ENCODE data around the gene ADGRL1. TPM values are rescaled to one million over a fixed set of nuclear protein-coding genes. Genes with fewer than 3 reads are reported as not detected.

The ADGRL1 gene
- polyA plus RNA-seq, 2 donors, result 4.7 to 11.1 TPM

- peaks cover 3 to 16% of the 10 kb centered on the region in 2 donors for H3K4me1 ChIP-seq (ENCODE audit: control insufficient read depth in 2 of 2, insufficient read depth in 2 of 2, low read length in 1 of 2)
- H3K27me3 ChIP-seq (ENCODE audit: control insufficient read depth in 1 of 2, insufficient read depth in 2 of 2, low read length in 2 of 2), result no peaks in the 10 kb centered on the region
- H3K36me3 ChIP-seq (ENCODE audit: control insufficient read depth in 2 of 2, insufficient read depth in 2 of 2, low read length in 1 of 2), result no peaks in the 10 kb centered on the region
- 47 to 54% methylated on average over 3 of the region's 3 CpGs for WGBS, 2 donors
- no peaks in the 10 kb centered on the region for H3K9me3 ChIP-seq (ENCODE audit: control insufficient read depth in 2 of 2, insufficient read depth in 1 of 2, low read depth in 1 of 2, low read length in 1 of 2)
- H3K27ac ChIP-seq (ENCODE audit: low read depth in 2 of 2, low read length in 1 of 2), result peak overlapping the region; percentile 95 to 99
- H3K4me3 ChIP-seq (ENCODE audit: low read depth in 1 of 2, low read length in 2 of 2), result peak overlapping the region in 1 of 2 donors; percentile 57
Observed at GRCh38 chr19:14119146-14119545, 86.8 kb downstream of the ADGRL1 start.

- Histone ChIP-seq H3K4me1 (ENCODE audit: control insufficient read depth in 2 of 2, insufficient read depth in 2 of 2, low read length in 1 of 2) (peaks cover 3 to 20% of the 10 kb centered on the region in 2 donors), H3K27ac (ENCODE audit: low read depth in 2 of 2, low read length in 1 of 2) (peak overlapping the region; percentile 95 to 99), H3K9me3 (ENCODE audit: control insufficient read depth in 2 of 2, insufficient read depth in 1 of 2, low read depth in 1 of 2, low read length in 1 of 2) (no peaks in the 10 kb centered on the region), H3K4me3 (ENCODE audit: low read depth in 1 of 2, low read length in 2 of 2) (peak overlapping the region; percentile 57 to 69), H3K36me3 (ENCODE audit: control insufficient read depth in 2 of 2, insufficient read depth in 2 of 2, low read length in 1 of 2) (no peaks in the 10 kb centered on the region), H3K27me3 (ENCODE audit: control insufficient read depth in 1 of 2, insufficient read depth in 2 of 2, low read length in 2 of 2) (no peaks in the 10 kb centered on the region)
- WGBS, 2 donors, result 2 to 3% methylated on average over 45 to 61 of the region's 61 CpGs
Observed at GRCh38 chr19:14118165-14119051, 87.6 kb downstream of the ADGRL1 start.

- Histone ChIP-seq H3K27ac (ENCODE audit: low read depth in 2 of 2, low read length in 1 of 2) (peak within 1 kb of the TSS; percentile 95 to 99), H3K4me3 (ENCODE audit: low read depth in 1 of 2, low read length in 2 of 2) (peak within 1 kb of the TSS; percentile 73 to 81), H3K27me3 (ENCODE audit: control insufficient read depth in 1 of 2, insufficient read depth in 2 of 2, low read length in 2 of 2) (no peaks in the 10 kb centered on the region), H3K9me3 (ENCODE audit: control insufficient read depth in 2 of 2, insufficient read depth in 1 of 2, low read depth in 1 of 2, low read length in 1 of 2) (no peaks in the 10 kb centered on the region), H3K36me3 (ENCODE audit: control insufficient read depth in 2 of 2, insufficient read depth in 2 of 2, low read length in 1 of 2) (no peaks in the 10 kb centered on the region), H3K4me1 (ENCODE audit: control insufficient read depth in 2 of 2, insufficient read depth in 2 of 2, low read length in 1 of 2) (peaks cover 4 to 22% of the 10 kb centered on the region in 2 donors)
- WGBS, 2 donors, result 0 to 1% methylated on average over 45 to 67 of the region's 67 CpGs
Observed at GRCh38 chr19:14117668-14118164, 88.3 kb downstream of the ADGRL1 start, which contains the start of gene PRKACA. PRKACA (minus strand) TSS chr19:14117762; CDS start chr19:14117547, 215 bp downstream.

- Histone ChIP-seq H3K36me3 (ENCODE audit: control insufficient read depth in 2 of 2, insufficient read depth in 2 of 2, low read length in 1 of 2) (no peaks in the 10 kb centered on the region), H3K9me3 (ENCODE audit: control insufficient read depth in 2 of 2, insufficient read depth in 1 of 2, low read depth in 1 of 2, low read length in 1 of 2) (no peaks in the 10 kb centered on the region), H3K27me3 (ENCODE audit: control insufficient read depth in 1 of 2, insufficient read depth in 2 of 2, low read length in 2 of 2) (no peaks in the 10 kb centered on the region), H3K4me3 (ENCODE audit: low read depth in 1 of 2, low read length in 2 of 2) (peak overlapping the region; percentile 73 to 81), H3K4me1 (ENCODE audit: control insufficient read depth in 2 of 2, insufficient read depth in 2 of 2, low read length in 1 of 2) (peaks cover 10 to 24% of the 10 kb centered on the region in 2 donors), H3K27ac (ENCODE audit: low read depth in 2 of 2, low read length in 1 of 2) (peak overlapping the region; percentile 69 to 71)
- 0 to 1% methylated on average over 15 to 33 of the region's 33 CpGs for WGBS, 2 donors
Observed at GRCh38 chr19:14116918-14117578, 88.9 kb downstream of the ADGRL1 start.

GRCh38 chr19:14116525-14116917 is 89.4 kb downstream of the ADGRL1 start:
- H3K4me3 ChIP-seq (ENCODE audit: low read depth in 1 of 2, low read length in 2 of 2), result peak overlapping the region; percentile 73 to 81
- no peaks in the 10 kb centered on the region for H3K27me3 ChIP-seq (ENCODE audit: control insufficient read depth in 1 of 2, insufficient read depth in 2 of 2, low read length in 2 of 2)
- H3K36me3 ChIP-seq (ENCODE audit: control insufficient read depth in 2 of 2, insufficient read depth in 2 of 2, low read length in 1 of 2), result no peaks in the 10 kb centered on the region
- H3K4me1 ChIP-seq (ENCODE audit: control insufficient read depth in 2 of 2, insufficient read depth in 2 of 2, low read length in 1 of 2), result peaks cover 10 to 24% of the 10 kb centered on the region in 2 donors
- H3K27ac ChIP-seq (ENCODE audit: low read depth in 2 of 2, low read length in 1 of 2), result no peak overlapping the region
- H3K9me3 ChIP-seq (ENCODE audit: control insufficient read depth in 2 of 2, insufficient read depth in 1 of 2, low read depth in 1 of 2, low read length in 1 of 2), result no peaks in the 10 kb centered on the region
- WGBS, 2 donors, result 9 to 12% methylated on average over 6 of the region's 6 CpGs

GRCh38 chr19:14115756-14116155 is 90.2 kb downstream of the ADGRL1 start:
- WGBS, 2 donors, result 69 to 76% methylated on average over 5 of the region's 5 CpGs
- H3K36me3 ChIP-seq (ENCODE audit: control insufficient read depth in 2 of 2, insufficient read depth in 2 of 2, low read length in 1 of 2), result no peaks in the 10 kb centered on the region
- no peak overlapping the region for H3K4me3 ChIP-seq (ENCODE audit: low read depth in 1 of 2, low read length in 2 of 2)
- no peaks in the 10 kb centered on the region for H3K27me3 ChIP-seq (ENCODE audit: control insufficient read depth in 1 of 2, insufficient read depth in 2 of 2, low read length in 2 of 2)
- H3K27ac ChIP-seq (ENCODE audit: low read depth in 2 of 2, low read length in 1 of 2), result no peak overlapping the region
- no peaks in the 10 kb centered on the region for H3K9me3 ChIP-seq (ENCODE audit: control insufficient read depth in 2 of 2, insufficient read depth in 1 of 2, low read depth in 1 of 2, low read length in 1 of 2)
- peaks cover 10 to 24% of the 10 kb centered on the region in 2 donors for H3K4me1 ChIP-seq (ENCODE audit: control insufficient read depth in 2 of 2, insufficient read depth in 2 of 2, low read length in 1 of 2)

- peaks cover 10 to 24% of the 10 kb centered on the region in 2 donors for H3K4me1 ChIP-seq (ENCODE audit: control insufficient read depth in 2 of 2, insufficient read depth in 2 of 2, low read length in 1 of 2)
- no peak overlapping the region for H3K4me3 ChIP-seq (ENCODE audit: low read depth in 1 of 2, low read length in 2 of 2)
- WGBS, 2 donors, result 38 to 41% methylated on average over 9 of the region's 9 CpGs
- no peaks in the 10 kb centered on the region for H3K9me3 ChIP-seq (ENCODE audit: control insufficient read depth in 2 of 2, insufficient read depth in 1 of 2, low read depth in 1 of 2, low read length in 1 of 2)
- peak overlapping the region; percentile 13 to 35 for H3K27ac ChIP-seq (ENCODE audit: low read depth in 2 of 2, low read length in 1 of 2)
- H3K36me3 ChIP-seq (ENCODE audit: control insufficient read depth in 2 of 2, insufficient read depth in 2 of 2, low read length in 1 of 2), result no peaks in the 10 kb centered on the region
- no peaks in the 10 kb centered on the region for H3K27me3 ChIP-seq (ENCODE audit: control insufficient read depth in 1 of 2, insufficient read depth in 2 of 2, low read length in 2 of 2)
Observed at GRCh38 chr19:14114854-14115253, 91.1 kb downstream of the ADGRL1 start.

GRCh38 chr19:14114439-14114838 is 91.5 kb downstream of the ADGRL1 start:
- Histone ChIP-seq H3K4me1 (ENCODE audit: control insufficient read depth in 2 of 2, insufficient read depth in 2 of 2, low read length in 1 of 2) (peaks cover 10 to 24% of the 10 kb centered on the region in 2 donors), H3K27me3 (ENCODE audit: control insufficient read depth in 1 of 2, insufficient read depth in 2 of 2, low read length in 2 of 2) (no peaks in the 10 kb centered on the region), H3K9me3 (ENCODE audit: control insufficient read depth in 2 of 2, insufficient read depth in 1 of 2, low read depth in 1 of 2, low read length in 1 of 2) (no peaks in the 10 kb centered on the region), H3K4me3 (ENCODE audit: low read depth in 1 of 2, low read length in 2 of 2) (no peak overlapping the region), H3K27ac (ENCODE audit: low read depth in 2 of 2, low read length in 1 of 2) (peak overlapping the region in 1 of 2 donors; percentile 35), H3K36me3 (ENCODE audit: control insufficient read depth in 2 of 2, insufficient read depth in 2 of 2, low read length in 1 of 2) (no peaks in the 10 kb centered on the region)
- WGBS, 2 donors, result 84 to 89% methylated on average over 7 of the region's 7 CpGs

- Histone ChIP-seq H3K36me3 (ENCODE audit: control insufficient read depth in 2 of 2, insufficient read depth in 2 of 2, low read length in 1 of 2) (no peaks in the 10 kb centered on the region), H3K27me3 (ENCODE audit: control insufficient read depth in 1 of 2, insufficient read depth in 2 of 2, low read length in 2 of 2) (no peaks in the 10 kb centered on the region), H3K9me3 (ENCODE audit: control insufficient read depth in 2 of 2, insufficient read depth in 1 of 2, low read depth in 1 of 2, low read length in 1 of 2) (no peaks in the 10 kb centered on the region), H3K4me1 (ENCODE audit: control insufficient read depth in 2 of 2, insufficient read depth in 2 of 2, low read length in 1 of 2) (peaks cover 10 to 24% of the 10 kb centered on the region in 2 donors), H3K27ac (ENCODE audit: low read depth in 2 of 2, low read length in 1 of 2) (peak overlapping the region; percentile 67 to 71), H3K4me3 (ENCODE audit: low read depth in 1 of 2, low read length in 2 of 2) (no peak overlapping the region)
- 84 to 88% methylated on average over 18 of the region's 18 CpGs for WGBS, 2 donors
Observed at GRCh38 chr19:14113762-14114414, 92.1 kb downstream of the ADGRL1 start.
